GF-D8 (cell line): ENCODE measurements around the gene POU2AF3.

Source experiments
- DNase-seq: peaks from one replicate; lab custom pipeline; 2025; lab: John Stamatoyannopoulos, UW

POU2AF3 gene

DNA sequence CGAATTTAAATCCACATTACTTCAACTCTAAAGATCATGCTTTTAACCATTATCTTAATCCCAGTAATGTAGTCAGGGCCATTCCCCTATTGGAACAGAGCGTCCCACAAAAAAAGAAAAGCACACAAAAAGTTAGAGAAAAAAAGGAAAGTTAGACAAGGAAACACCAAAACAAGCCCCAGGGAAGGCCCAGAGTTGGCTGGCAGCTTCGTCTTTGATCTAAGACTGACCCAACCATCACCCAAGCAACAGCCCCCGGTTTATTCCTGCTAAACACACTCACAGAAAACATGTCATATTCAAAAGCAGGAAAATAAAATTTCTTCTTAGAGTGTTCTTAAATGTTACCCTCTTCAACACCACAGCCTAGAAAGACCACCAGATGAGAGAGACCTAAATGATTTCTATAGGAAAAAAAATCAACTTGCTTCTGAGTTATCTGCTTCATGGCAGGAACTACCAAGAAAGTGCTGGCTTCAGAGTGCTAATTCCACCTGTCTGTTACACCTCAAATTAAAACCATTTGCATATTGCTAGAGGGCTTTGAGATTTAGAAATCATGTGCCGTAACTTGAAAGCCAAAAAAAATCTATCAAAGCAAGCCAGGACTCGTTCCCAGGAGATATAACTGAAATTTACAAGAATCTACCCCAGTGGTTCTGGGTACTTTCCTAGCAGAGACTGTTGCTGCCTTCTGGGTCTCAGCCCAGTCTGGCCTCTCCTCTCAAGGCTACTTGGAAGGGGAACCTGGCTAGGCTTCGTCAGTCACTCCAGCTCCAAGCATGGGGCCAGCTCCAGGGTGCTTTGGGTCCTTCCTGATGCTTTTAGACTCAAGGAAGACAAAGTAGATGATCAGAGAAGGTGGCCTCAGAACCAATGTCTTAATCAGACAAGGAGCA, 31.2 kb downstream of the POU2AF3 start:
- no peak for DNase-seq

DNA sequence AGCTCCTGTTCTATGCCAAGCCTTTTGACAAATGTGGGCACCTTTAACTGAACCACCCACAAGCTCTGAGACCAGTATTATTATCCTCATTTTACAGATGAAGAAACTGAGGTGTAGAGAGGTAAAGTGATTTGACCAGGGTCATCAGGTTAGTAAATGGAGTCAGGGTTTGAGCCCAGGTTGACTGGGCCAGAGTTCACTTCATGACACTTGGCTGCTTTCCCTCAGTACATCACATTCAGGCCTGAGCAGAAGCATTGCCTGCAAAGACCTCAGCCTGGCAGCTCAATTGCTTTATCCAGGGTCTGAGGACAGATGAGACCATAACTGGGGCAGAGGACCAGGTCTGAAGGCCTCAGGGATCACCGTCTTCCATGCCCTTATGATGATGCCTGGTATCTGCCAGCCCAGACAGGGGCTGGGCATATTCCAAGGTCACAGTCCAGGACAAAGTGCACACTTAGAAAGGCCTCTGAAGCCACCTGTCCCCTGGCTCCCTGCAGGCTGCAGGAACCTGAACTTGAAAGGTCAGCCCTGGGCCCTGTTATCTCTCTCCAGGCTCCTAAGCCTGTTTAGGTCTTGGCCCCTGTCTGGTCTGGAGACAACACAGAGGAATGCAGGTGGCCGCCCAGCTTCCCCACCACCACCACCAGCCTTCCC, 32.0 kb downstream of the POU2AF3 start:
- no peak for DNase-seq

- no peak for DNase-seq
Observed at GRCh38 chr11:111331711-111332479, 33.5 kb downstream of the POU2AF3 start.

- DNase-seq, result no peak
Observed at GRCh38 chr11:111334532-111335502, 36.5 kb downstream of the POU2AF3 start.

GRCh38 chr11:111335549-111335948, 37.2 kb downstream of the POU2AF3 start:
- no peak for DNase-seq

GRCh38 chr11:111336062-111336461, 37.7 kb downstream of the POU2AF3 start:
- no peak for DNase-seq

DNA sequence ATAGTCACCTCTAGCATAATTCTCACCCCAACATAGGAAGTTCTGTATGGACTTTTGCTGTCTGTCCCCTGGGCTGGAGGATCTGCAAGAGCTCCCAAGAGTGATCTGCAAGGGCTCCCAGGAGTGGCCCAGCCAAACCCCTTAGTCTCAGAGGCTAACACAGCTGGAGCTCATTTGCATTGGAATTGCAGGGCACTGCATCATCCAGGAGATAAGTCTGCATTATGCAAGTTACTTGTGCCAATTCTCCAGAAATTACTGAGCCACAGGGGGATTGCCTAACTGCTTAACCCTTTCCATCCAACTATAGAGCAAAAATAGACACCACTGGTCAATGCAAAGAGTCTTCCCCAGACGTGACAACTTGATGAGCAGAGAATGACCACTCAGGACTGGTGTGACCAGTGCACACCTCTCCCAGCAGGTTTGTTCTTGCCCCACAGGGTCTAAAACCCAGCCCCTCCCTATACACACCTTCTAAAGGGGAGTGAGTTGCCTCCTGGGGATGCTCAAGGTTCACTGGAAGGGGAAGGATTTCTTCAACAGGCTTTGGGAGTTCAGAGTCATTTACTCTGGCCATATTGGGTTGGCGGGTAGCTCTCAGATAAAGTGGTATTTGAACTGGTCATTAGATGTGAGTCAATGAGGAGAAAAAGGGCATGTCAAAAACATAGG, 38.4 kb downstream of the POU2AF3 start:
- DNase-seq, result no peak

GRCh38 chr11:111339758-111340388, 41.5 kb downstream of the POU2AF3 start:
- DNase-seq, result no peak

- DNase-seq, result no peak
Observed at GRCh38 chr11:111342329-111342728, 44.0 kb downstream of the POU2AF3 start.

DNA sequence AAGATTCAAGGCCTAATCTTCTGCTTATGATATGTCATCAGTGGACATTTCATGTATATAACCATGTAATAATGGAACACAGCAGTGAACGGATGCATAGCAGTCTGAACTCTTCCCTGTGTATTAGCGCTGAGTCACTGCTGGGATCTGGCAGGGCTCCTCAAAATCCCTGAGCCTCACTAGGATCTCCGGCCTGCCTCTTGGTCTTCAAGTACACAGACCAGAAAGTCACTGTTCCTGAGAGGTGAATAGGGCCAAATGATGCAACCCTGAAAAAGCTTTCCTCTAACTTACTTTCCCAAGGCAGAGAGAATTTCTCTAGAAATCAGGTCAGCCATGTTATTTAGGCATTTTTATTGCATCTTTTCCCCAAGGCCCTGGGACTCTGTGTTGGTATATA, 45.7 kb downstream of the POU2AF3 start:
- DNase-seq, result no peak

- no peak for DNase-seq
Observed at GRCh38 chr11:111347002-111347722, 48.8 kb downstream of the POU2AF3 start.

GRCh38 chr11:111347723-111348115, 49.4 kb downstream of the POU2AF3 start:
- DNase-seq, result no peak

DNA sequence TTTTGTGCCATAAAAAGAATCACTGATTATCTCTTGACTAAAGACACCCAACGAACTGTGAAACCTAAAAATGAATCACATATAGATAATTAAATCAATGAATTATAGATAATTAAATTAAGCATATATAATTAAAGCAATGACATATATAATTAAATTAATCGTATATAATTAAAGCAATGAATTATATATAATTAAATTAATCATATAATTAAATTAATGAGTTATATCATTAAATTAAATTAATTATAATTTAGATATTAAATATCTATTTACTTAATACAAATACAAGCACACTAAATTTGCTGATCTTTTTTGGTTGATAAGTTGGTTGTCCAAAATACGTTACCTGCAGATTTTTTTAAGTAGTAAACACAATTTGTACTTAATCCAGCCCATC, 49.8 kb downstream of the POU2AF3 start:
- DNase-seq, result no peak

GRCh38 chr11:111349191-111349695, 50.9 kb downstream of the POU2AF3 start:
- DNase-seq, result no peak

- no peak for DNase-seq
Observed at GRCh38 chr11:111350811-111351210, 52.5 kb downstream of the POU2AF3 start.

DNA sequence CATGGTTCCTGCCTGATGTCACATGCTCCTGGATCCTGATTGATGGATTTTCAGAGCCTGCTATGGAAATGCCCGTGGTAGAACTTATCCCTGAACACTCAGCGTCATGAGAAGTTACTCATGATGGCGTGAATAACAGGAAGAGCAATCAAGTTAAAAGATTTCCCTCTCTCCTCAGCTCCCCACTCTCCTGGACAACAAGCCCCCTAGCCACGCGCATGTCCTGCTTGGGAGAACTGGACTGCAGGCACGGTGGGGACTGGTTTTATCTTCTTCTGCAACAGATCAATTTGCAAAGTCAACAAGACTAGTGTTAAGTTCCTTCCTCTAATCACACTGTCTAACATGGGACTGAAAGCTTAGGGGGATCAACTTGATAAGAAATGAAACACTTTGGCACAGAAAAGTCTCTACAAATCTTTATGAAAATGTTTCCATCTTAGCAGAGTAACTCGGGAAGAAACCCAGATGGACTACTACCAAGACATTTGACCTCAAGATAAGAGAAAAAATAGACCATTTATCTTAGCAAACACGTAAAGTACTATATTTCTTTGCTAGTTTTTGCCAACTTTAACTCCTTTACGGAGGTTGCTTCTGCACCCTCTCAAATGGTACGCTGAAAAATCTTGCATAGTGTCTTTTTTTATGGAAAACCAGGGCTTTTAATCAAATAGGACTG, 53.2 kb downstream of the POU2AF3 start:
- DNase-seq, result no peak

GRCh38 chr11:111352231-111352746, 53.9 kb downstream of the POU2AF3 start:
- DNase-seq, result no peak

DNA sequence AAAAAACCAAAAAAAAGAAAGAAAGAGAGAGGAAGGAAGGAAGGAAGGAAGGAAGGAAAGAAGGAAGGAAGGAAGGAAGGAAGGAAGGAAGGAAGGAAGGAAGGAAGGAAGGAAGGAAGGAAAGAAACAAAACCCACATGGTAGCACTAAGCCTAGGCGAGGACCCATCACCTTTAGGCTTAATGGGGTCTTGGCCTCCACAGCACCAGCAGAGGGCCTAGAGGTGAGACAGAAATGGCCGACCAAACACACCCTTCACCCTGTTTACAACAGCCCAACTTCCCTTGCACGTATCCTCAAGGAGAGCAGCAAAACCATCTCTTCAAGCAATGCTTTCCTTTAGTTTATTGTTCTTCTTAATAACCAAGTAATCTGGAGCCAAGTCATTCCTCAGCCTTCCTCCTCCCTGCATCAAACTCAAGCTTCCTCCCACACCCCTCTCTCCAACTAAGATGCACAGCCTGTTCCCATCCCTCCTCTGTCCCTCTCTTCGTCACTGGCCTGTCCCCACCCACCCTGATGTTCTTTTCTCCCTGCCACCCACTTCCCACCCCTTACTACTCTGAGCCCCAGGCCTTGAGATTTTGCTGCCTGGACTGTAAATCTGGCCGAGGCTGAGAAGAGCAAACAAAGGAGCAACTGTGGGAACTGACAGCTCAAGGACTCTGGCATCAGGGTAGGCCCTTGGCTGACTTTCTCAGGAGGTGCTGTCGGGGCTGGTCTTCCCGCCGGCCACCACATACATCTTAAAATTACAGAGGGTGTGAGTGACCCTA, 54.8 kb downstream of the POU2AF3 start:
- no peak for DNase-seq
